Measurements from ENCODE around the gene LRRIQ1.

GRCh38 chr12:85190728-85191127 lies 154.6 kb downstream of the LRRIQ1 start:
- no peak for TF ChIP-seq CTCF (conservative IDR thresholded peaks at IDR 0.05; ENCODE audit: low read depth, low read length)
- TF ChIP-seq POLR2A (IDR thresholded peaks at IDR 0.05; ENCODE audit: low read depth, low read length), result no peak
- TF ChIP-seq USF2 (IDR thresholded peaks at IDR 0.05; ENCODE audit: low read depth, low read length), result no peak
- TF ChIP-seq FOS (IDR thresholded peaks at IDR 0.05; ENCODE audit: low read depth, low read length), result no peak
- no peak for TF ChIP-seq RAD21 (IDR thresholded peaks at IDR 0.05; ENCODE audit: low read length)
